ENCODE measurements around the gene S1PR3.

S1PR3 gene

GRCh38 chr9:89039664-89040063, 48.4 kb downstream of the S1PR3 start:
- no peak for DNase-seq

- DNase-seq = no peak
Measured at GRCh38 chr9:89042984-89043383, 51.7 kb downstream of the S1PR3 start.

DNA sequence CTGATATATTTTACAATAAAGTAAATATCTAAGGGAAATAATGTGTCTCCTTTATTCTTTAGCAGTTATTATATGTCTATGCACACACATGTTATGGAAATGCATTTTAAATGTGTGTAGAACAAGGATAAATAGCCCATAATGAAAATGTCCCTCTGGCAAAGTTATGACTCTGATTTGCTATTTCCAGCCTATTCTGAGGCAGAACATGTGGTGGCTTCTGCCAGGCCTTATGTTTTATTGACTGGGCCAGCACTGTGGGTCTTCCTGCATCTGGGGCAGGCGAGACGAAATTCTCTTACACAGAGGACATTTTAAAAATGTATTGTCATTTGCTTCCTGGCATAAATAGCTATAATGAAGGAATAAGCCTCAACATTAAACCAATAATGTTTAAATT, 52.8 kb downstream of the S1PR3 start:
- DNase-seq = no peak

- no peak for DNase-seq
Measured at GRCh38 chr9:89044881-89045280, 53.6 kb downstream of the S1PR3 start.

- no peak for DNase-seq
Measured at GRCh38 chr9:89046832-89047231, 55.6 kb downstream of the S1PR3 start.

- DNase-seq = no peak
Measured at GRCh38 chr9:89047667-89048066, 56.4 kb downstream of the S1PR3 start.

GRCh38 chr9:89048616-89049015, 57.3 kb downstream of the S1PR3 start:
- no peak for DNase-seq

DNA sequence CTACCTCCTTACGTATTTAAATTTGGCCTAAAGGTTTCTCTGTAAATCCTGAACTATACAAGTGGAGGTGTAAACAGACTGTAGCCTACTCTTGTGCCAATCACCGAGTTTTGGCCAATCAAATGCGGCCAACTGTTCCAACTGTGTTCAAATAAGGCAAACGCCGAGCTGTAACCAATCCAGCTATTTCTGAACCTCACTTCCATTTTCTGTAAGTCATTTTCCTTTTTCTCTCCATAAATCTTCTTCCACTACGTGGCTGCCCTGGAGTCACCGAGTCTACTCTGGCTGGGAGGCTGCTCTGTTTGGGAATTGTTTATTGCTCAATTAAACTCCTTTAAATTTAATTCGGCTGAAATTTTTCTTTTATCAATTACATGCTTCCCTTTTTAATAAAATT, 58.4 kb downstream of the S1PR3 start:
- no peak for DNase-seq

DNA sequence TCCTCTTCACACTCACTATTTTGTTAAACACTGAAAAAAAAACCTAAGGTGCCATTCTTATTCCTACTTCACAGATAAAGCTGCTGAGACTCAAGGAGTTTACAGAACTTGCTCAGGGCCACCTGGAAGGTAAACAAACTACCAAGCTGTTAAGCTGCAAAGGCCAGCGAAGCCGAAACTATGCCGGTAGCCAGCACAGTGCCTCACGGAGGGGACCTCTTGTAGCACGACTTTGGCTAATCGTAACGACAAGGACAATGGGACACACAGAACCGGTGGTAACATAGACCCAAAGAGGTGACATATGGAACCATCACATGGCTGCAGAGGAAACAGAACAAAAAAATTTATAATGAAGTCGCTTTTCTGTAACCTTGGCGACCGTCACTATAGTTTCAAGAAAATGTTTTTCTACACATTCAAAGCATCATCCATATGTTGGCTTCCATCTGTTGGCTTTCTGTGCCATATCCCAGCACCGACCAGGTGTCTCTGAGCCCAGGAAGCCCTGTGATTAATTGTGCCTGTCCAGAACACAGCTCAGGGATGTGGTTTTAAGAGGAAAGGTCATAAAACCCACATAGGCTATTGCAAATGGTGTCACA, 60.3 kb downstream of the S1PR3 start:
- DNase-seq = no peak

- peak; percentile 47 for DNase-seq
Measured at GRCh38 chr9:89052470-89053097, 61.3 kb downstream of the S1PR3 start.

GRCh38 chr9:89053301-89053700, 62.0 kb downstream of the S1PR3 start:
- no peak for DNase-seq

Data from NCI-H82 (cell line).